Activated CD4-positive, alpha-beta T cell treated with anti-CD3 and anti-CD28 coated beads, Interleukin-2, amount 50 U/mL, for 16 hours (primary cell): ENCODE results near the gene HIVEP3.

ENCODE experiments used
- DNase-seq: peaks from one replicate; pipeline ENCODE4 v3.0.0-alpha.2; 2020

HIVEP3 gene

DNA sequence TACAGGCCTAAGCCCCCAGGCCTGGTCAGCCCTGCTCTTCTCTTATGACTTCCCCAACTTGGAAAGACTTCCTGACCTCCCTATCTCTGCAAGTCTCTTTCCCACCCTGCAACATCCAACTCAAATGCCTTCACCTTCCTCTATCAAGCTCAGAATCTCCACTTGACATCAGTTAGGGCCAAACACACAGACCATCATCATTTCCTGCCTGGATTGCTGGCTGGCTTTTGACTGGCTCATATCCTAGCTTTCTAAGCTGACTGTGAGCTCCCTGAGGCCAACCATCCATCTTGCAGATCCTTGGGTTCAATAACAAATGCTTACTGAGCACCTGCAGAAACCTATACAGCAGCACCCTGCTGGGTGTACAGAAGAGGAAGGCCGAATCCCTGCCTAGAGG lies 296.9 kb downstream of the HIVEP3 start:
- DNase-seq, result no peak

- DNase-seq, result no peak
These were observed 297.5 kb downstream of the HIVEP3 start for GRCh38 chr1:41621256-41621655.

GRCh38 chr1:41620365-41621169 lies 298.2 kb downstream of the HIVEP3 start:
- no peak for DNase-seq

DNA sequence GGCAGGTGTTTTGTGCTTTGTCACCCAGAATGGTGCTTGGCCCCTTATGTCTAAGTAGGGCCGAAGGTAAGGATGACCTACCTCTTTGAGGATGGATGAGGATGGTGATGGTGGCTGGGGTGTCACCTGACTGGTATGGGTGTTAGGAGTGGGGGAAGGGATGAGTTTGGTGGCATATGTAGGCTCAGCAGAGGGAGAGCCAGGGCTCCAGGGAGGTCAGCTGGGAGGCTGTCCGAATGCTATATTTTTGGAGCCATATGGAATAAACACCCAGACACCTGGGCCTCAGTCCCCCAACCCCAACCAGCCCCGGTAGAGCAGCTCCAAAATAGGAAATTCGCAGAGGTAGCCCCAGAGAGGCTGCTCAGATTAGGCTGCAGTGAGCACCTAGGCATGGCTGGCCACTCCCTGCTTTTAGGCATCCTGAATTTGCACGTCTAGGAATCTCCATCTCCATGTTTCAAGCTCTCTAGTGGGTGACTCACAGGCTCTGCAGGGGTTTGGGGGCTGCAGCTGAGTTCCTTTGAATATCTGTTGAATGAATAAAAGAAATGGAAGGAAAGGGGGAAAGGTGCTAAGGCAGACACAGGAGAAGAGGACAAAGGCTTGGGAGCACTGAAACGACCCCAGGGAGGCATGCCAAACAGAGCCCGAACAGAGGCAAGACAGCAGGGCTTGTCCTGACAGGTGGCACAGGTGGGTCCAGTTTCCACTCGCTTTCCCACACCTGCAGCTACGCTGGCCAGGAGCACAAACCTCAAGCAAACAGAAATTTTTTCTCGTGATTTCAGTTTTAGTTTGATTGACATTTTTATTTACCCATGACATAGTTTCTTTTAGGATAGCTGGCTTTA lies 299.0 kb downstream of the HIVEP3 start:
- no peak for DNase-seq

DNA sequence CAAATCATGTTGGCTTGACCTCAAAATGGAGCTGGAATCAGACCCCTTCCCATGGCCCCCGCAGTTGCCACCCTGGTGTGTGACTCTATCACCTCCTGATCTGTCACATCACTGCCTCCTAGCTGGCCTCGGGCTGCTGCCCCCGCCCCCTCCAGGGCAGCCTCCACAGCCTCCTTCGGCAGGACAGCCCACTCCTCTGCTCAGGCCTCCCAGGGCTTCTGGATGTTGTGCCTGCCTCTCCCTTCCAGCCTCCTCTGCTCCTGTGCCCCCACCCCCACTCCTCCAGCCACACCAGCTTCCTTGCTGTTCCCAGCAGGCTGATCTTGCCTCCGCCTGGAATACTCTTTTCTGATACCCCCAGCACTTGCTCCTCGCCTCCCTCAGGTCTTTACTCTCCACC lies 299.9 kb downstream of the HIVEP3 start:
- no peak for DNase-seq

- DNase-seq, result no peak
These were observed 300.5 kb downstream of the HIVEP3 start for GRCh38 chr1:41618066-41618825.

- no peak for DNase-seq
These were observed 301.4 kb downstream of the HIVEP3 start for GRCh38 chr1:41617336-41617735.

GRCh38 chr1:41616563-41616962 lies 302.2 kb downstream of the HIVEP3 start:
- DNase-seq, result no peak

GRCh38 chr1:41615981-41616380 lies 302.7 kb downstream of the HIVEP3 start:
- DNase-seq, result no peak

DNA sequence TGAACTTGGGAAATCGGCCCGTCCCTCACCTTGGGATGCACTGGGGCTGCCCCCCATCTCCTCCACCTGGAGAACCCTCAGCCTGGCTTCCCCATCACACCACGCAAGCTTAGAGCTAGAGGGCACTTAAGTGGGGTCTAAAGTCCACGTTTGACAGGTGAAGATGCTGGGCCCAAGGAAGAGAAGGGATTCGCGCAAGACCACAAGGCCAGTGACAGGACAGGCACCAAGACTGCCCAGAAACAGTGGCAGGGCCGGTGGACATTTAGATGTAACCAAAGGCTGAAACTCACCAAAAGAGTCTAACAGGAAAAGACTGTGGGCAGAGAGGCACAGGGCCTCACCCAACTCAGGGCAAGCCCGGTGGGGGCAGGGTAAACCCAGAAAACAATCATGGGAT lies 303.4 kb downstream of the HIVEP3 start:
- no peak for DNase-seq

- DNase-seq, result no peak
These were observed 303.9 kb downstream of the HIVEP3 start for GRCh38 chr1:41614818-41615217.

GRCh38 chr1:41613689-41614574 lies 304.8 kb downstream of the HIVEP3 start:
- DNase-seq, result no peak

DNA sequence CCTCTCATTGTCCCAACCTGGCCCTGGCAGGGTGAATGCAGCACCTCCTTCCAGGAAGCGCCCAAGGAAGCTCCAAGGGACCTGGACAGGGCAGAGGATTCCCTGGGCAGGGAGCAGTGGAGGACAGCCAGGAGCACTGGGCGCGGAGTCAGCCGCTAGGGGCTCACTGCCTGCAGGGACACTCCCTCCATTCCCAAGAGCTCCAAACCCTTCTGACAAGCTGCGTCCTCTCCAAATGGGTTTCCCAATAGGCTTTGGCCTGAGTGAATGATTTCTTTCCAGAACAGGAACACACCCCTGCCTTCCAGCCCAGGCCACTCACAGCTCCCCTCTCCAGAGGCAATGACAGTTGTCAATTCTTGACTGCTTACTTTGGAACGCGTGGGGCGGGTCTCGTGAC lies 305.8 kb downstream of the HIVEP3 start:
- no peak for DNase-seq

DNA sequence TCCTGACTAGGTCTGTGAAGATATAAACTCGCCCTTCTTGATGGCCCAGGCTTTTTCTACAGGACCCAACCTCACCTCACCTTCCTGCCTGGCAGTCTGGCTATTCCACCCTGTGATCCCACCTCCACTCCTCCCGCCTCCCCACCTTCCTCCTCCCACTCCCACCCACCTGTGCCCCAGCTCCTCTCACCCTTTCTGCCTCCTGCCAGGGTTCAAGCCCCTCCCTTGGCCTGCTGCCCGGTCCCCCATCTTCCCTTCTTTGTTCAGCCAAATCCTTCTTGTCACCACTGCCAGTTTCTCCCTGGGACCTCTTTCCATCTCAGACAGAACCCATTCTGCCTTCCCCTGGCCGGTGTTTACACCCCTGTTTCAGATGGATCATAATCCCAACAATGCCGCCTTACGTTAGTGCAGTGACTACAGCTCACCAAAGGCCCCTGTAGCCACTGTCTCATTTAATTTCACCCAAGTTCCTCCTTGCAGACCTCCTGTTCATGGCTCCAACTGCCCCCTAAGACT lies 306.7 kb downstream of the HIVEP3 start:
- no peak for DNase-seq

DNA sequence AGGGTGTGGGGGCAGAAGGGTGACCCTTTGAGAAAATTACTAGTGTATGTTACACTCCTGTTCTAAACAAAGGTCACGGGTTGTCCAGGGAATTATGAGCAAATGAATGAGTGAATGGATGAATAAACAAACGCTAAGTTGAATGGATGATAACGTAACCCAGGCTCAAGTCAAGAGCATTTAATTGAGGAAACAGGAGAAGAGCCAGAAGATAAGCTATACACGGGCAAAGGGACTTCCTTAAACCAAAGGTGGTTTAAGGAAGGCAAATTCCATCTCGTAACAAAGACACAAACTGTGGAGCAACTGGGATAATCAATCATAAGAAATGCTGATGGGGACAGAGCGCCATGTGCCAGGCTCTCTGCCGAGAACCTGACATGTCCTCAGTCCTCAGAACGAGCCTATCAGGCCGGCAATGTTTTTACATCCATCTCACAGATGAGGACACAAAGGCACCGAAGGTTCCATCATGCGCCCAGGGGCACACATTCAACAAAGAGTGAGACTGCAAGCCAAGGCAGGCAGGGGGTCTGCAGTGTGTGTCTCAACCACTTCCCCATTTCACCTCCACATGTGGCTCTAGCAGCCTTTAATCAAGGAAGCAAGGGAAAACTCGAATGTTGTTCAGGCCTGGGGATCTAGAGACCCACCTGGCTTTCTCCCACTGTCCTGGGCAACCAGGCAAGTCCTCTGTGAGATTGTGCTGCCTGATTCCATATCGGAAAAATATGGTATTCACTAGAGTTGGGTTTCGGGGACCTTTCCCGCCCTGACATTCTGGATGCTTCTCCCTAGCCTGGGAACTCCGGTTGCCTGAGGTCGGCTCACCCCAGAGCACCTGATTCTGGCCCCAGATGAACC lies 307.4 kb downstream of the HIVEP3 start:
- no peak for DNase-seq

- no peak for DNase-seq
These were observed 308.4 kb downstream of the HIVEP3 start for GRCh38 chr1:41610361-41610760.

- no peak for DNase-seq
These were observed 309.4 kb downstream of the HIVEP3 start for GRCh38 chr1:41609166-41609883.

DNA sequence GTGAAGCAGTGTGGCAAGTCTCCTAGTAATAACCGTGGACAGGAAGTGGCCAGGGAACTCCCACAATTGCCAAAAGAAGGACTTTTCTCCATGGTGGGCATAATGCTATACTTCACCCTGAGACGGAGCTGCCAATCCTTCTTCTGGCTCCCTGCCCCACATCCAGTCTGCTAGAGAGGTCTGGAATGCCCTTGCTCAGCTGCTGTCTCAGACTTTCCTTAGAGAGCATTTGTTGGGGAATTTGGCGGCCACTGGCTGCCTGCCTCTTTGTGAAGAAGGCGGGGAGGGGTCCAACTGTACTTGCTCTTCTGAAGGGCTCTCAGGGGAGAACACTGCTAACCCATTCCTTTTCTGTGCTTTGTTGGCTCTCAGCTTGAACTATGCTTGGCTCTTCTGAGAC lies 310.5 kb downstream of the HIVEP3 start:
- no peak for DNase-seq

GRCh38 chr1:41607808-41608207 lies 310.9 kb downstream of the HIVEP3 start:
- DNase-seq, result no peak

- DNase-seq, result no peak
These were observed 318.8 kb downstream of the HIVEP3 start for GRCh38 chr1:41599912-41600311.
